ENCODE data around the gene TSPAN13.

TSPAN13 gene

GRCh38 chr7:16753102-16753931 lies at the start of gene TSPAN13:
Gene TSPAN13, plus strand, starts transcription at chr7:16753755. Its CDS starts 213 bp downstream, at chr7:16753968.
- DNase-seq (ENCODE audit: low spot score): peak; percentile 74

- DNase-seq (ENCODE audit: low spot score): no peak
Measured at GRCh38 chr7:16708511-16708910, 45.0 kb upstream of the TSPAN13 start.

- no peak for DNase-seq (ENCODE audit: low spot score)
Measured at GRCh38 chr7:16708980-16709379, 44.6 kb upstream of the TSPAN13 start.

GRCh38 chr7:16710651-16711050 lies 42.9 kb upstream of the TSPAN13 start:
- no peak for DNase-seq (ENCODE audit: low spot score)

GRCh38 chr7:16711730-16712129 lies 41.8 kb upstream of the TSPAN13 start:
- DNase-seq (ENCODE audit: low spot score): no peak

- no peak for DNase-seq (ENCODE audit: low spot score)
Measured at GRCh38 chr7:16712916-16713315, 40.6 kb upstream of the TSPAN13 start.

- DNase-seq (ENCODE audit: low spot score): no peak
Measured at GRCh38 chr7:16715928-16716327, 37.6 kb upstream of the TSPAN13 start.

- DNase-seq (ENCODE audit: low spot score): no peak
Measured at GRCh38 chr7:16718111-16718656, 35.4 kb upstream of the TSPAN13 start.

- DNase-seq (ENCODE audit: low spot score): no peak
Measured at GRCh38 chr7:16719699-16720098, 33.9 kb upstream of the TSPAN13 start.

GRCh38 chr7:16721541-16721940 lies 32.0 kb upstream of the TSPAN13 start:
- DNase-seq (ENCODE audit: low spot score): peak; percentile 52

- DNase-seq (ENCODE audit: low spot score): peak; percentile 28
Measured at GRCh38 chr7:16724344-16724743, 29.2 kb upstream of the TSPAN13 start.

GRCh38 chr7:16726189-16726588 lies 27.4 kb upstream of the TSPAN13 start:
- no peak for DNase-seq (ENCODE audit: low spot score)

GRCh38 chr7:16727736-16728135 lies 25.8 kb upstream of the TSPAN13 start:
- no peak for DNase-seq (ENCODE audit: low spot score)

GRCh38 chr7:16728811-16729210 lies 24.7 kb upstream of the TSPAN13 start:
- DNase-seq (ENCODE audit: low spot score): no peak

- no peak for DNase-seq (ENCODE audit: low spot score)
Measured at GRCh38 chr7:16729541-16729940, 24.0 kb upstream of the TSPAN13 start.

- DNase-seq (ENCODE audit: low spot score): no peak
Measured at GRCh38 chr7:16730937-16731336, 22.6 kb upstream of the TSPAN13 start.

GRCh38 chr7:16732828-16733227 lies 20.7 kb upstream of the TSPAN13 start:
- DNase-seq (ENCODE audit: low spot score): no peak

- no peak for DNase-seq (ENCODE audit: low spot score)
Measured at GRCh38 chr7:16734148-16734726, 19.3 kb upstream of the TSPAN13 start.

- DNase-seq (ENCODE audit: low spot score): no peak
Measured at GRCh38 chr7:16735020-16735419, 18.5 kb upstream of the TSPAN13 start.

GRCh38 chr7:16738011-16738688 lies 15.4 kb upstream of the TSPAN13 start:
- no peak for DNase-seq (ENCODE audit: low spot score)

- DNase-seq (ENCODE audit: low spot score): no peak
Measured at GRCh38 chr7:16739863-16740622, 13.5 kb upstream of the TSPAN13 start.

- no peak for DNase-seq (ENCODE audit: low spot score)
Measured at GRCh38 chr7:16740623-16740953, 13.0 kb upstream of the TSPAN13 start.

All from putamen (tissue), 1 donor.